Ovary (tissue), 3 donors: ENCODE data around the gene ARHGEF7.

Experiments used
- EP300 ChIP-seq: sonication (generic); formaldehyde crosslinking; IDR thresholded peaks from one replicate; pipeline ENCODE4 v1.6.1; 2017; ENCODE audit warnings: antibody characterized with exemption
- POLR2A ChIP-seq: fragments of 450-650 bp; IDR thresholded peaks from one replicate; pipeline ENCODE4 v1.6.1; 2017; ENCODE audit warnings: antibody characterized with exemption, mild to moderate bottlenecking, moderate library complexity
- TF ChIP-seq, protein P1 (sequence below), 3 donors: fragments of 450-650 bp in 2 of 3; fragments of 200-600 bp in 1 of 3; IDR thresholded peaks; one replicate each; pipeline versions ENCODE4 v1.5.1 to v1.8.0; 2016 to 2022; ENCODE audit warnings: antibody characterized with exemption in 3 of 3, mild to moderate bottlenecking in 1 of 3
- donor health status: DM: no; HTN: no; CAD: no.

DNA sequence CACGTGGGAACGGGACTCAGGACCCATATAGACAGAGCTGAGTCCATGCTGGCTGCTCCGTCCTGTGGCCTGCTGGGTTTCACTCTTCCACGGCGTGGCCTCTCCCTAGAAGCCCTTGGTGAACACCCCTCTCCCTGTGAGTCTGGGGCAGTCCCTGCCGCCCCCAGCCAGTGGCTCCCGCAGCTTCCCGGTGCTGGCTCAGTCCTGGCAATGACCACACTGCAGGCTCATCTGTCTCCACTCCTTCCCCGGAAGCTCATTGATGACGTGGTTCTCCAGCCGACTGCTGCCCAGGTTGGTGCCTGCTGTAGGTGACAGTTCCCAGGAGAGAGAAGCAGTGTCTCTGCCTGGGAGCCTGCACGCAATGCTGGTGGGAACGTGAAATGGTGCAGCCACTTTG lies 203.3 kb downstream of the ARHGEF7 start:
- TF ChIP-seq, protein P1, sequence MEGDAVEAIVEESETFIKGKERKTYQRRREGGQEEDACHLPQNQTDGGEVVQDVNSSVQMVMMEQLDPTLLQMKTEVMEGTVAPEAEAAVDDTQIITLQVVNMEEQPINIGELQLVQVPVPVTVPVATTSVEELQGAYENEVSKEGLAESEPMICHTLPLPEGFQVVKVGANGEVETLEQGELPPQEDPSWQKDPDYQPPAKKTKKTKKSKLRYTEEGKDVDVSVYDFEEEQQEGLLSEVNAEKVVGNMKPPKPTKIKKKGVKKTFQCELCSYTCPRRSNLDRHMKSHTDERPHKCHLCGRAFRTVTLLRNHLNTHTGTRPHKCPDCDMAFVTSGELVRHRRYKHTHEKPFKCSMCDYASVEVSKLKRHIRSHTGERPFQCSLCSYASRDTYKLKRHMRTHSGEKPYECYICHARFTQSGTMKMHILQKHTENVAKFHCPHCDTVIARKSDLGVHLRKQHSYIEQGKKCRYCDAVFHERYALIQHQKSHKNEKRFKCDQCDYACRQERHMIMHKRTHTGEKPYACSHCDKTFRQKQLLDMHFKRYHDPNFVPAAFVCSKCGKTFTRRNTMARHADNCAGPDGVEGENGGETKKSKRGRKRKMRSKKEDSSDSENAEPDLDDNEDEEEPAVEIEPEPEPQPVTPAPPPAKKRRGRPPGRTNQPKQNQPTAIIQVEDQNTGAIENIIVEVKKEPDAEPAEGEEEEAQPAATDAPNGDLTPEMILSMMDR (IDR thresholded peaks at IDR 0.05) = no peak
- TF ChIP-seq POLR2A (no peak), EP300 (no peak)
